ENCODE data around the gene SAP30BP. TPM values are rescaled to one million over a fixed set of nuclear protein-coding genes. Genes with fewer than 3 reads are reported as not detected.

SAP30BP gene
- total and polyA plus RNA-seq, 10 of the 15 experiments (the other 5 are each of a cell fraction or from before 2014, with no cell fraction given), result 57.9 to 166 (median 94.5) TPM

DNA sequence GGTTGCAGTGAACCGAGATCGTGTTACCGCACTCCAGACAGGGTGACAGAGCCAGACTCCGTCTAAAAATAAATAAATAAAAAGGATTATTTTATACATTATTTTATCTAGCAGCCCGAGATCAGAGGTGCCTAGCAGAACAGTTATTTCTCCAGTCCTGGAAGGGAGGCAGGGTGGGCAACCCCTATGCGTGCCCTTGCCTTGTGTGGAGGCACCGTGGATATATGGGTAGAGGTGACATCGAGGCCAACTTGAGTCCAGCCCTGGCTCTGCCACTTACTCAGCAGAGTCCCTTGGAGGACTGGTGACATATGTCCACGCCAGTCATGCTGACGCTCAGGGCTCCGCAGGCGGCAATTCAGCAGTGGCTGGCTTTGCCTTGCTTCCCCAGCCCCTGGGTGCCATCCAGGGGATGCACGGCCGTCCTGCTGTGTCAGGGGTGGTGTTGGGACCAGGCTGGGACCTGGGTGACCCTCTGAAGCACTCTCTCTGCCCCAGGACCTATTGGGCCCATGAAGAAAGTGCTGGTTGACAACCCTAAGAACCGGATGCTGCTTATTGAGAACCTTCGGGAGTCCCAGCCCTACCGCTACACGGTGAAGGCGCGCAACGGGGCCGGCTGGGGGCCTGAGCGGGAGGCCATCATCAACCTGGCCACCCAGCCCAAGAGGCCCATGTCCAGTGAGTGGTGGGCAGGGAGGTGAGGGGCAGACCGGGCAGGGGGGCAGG lies 84.7 kb downstream of the SAP30BP start:
- Histone ChIP-seq H3K9ac (ENCODE audit: control insufficient read depth, insufficient read depth, low read length) (no peak overlapping the region), H3K36me3 (ENCODE audit: control insufficient read depth in 2 of 2, insufficient read depth in 2 of 2, low read length in 1 of 2) (no peaks in the 10 kb centered on the region), H3K9me3 (replicated peaks; ENCODE audit: control insufficient read depth, insufficient read depth, low read length) (no peaks in the 10 kb centered on the region), H3K27ac (ENCODE audit: control insufficient read depth, insufficient read depth) (no peak overlapping the region), H3K4me3 (no peak overlapping the region), H3K79me2 (ENCODE audit: control insufficient read depth, insufficient read depth, low read length) (no peaks in the 10 kb centered on the region), H3K4me2 (ENCODE audit: control insufficient read depth, insufficient read depth) (no peak overlapping the region), H3K27me3 (replicated peaks in 1 of 2; ENCODE audit: control insufficient read depth in 2 of 2, insufficient read depth in 2 of 2, low read length in 1 of 2) (no peaks in the 10 kb centered on the region), H2AFZ (ENCODE audit: control insufficient read depth, low read depth, low read length) (no peak overlapping the region), H3K4me1 (ENCODE audit: control insufficient read depth, insufficient read depth, low read length) (peaks cover 10% of the 10 kb centered on the region), H4K20me1 (ENCODE audit: control insufficient read depth, insufficient read depth) (no peaks in the 10 kb centered on the region; the same call in 1 of the 2 replicates)
- BruUV-seq (replicated peaks), result no TSS peak
- in situ Hi-C loops (cut with MboI) (no loop called here), intact Hi-C loops (cut with micrococcal nuclease; ENCODE audit: unreplicated experiment) (loop anchor here (5.0 kb wide), 1 partner anchor 325 kb away; no protein-coding TSS in a partner anchor)
- WGBS (ENCODE audit: insufficient coverage, insufficient replicate concordance, low lambda C conversion rate, missing lambda C conversion rate), result 82% methylated on average over 23 of the region's 24 CpGs
- ChIA-PET POLR2A (no interaction called here), RAD21 (ENCODE audit: unreplicated experiment) (interaction anchor here (1.3 to 7.1 kb wide), 7 partner anchors 78 to 152 kb away, joined by 5 to 148 read pairs (median 24); partner anchors contain the start of genes SMIM5 and TRIM65), SMC1A (ENCODE audit: uncharacterized antibody, unreplicated experiment) (interaction anchor here (2.8 kb wide), 1 partner anchor 118 kb away, joined by 26 read pairs; the partner anchor contains the start of gene SMIM5), CTCF (interaction anchor here (1.0 to 10.6 kb wide), 20 partner anchors 9 to 296 kb away, joined by 3 to 336 read pairs (median 14); partner anchors contain the start of genes GALK1, SMIM5, TMEM94 and UNC13D)
- FAIRE-seq, result no peak
- no peak for ATAC-seq
- no peak for DNase-seq (ENCODE audit: low read depth, low spot score)
- TF ChIP-seq EP300 (IDR thresholded peaks at IDR 0.05; ENCODE audit: borderline replicate concordance in 1 of 2, control insufficient read depth in 1 of 2, low read depth in 2 of 2, low read length in 2 of 2), result no peak
- no peak for TF ChIP-seq REST (IDR thresholded peaks at IDR 0.05; ENCODE audit: low read depth, low read length)
- no peak for TF ChIP-seq SMC3 (IDR thresholded peaks at IDR 0.05; ENCODE audit: borderline replicate concordance, low read length)
- no peak for TF ChIP-seq MXI1 (IDR thresholded peaks at IDR 0.05; ENCODE audit: low read depth, low read length)
- TF ChIP-seq, protein P1, sequence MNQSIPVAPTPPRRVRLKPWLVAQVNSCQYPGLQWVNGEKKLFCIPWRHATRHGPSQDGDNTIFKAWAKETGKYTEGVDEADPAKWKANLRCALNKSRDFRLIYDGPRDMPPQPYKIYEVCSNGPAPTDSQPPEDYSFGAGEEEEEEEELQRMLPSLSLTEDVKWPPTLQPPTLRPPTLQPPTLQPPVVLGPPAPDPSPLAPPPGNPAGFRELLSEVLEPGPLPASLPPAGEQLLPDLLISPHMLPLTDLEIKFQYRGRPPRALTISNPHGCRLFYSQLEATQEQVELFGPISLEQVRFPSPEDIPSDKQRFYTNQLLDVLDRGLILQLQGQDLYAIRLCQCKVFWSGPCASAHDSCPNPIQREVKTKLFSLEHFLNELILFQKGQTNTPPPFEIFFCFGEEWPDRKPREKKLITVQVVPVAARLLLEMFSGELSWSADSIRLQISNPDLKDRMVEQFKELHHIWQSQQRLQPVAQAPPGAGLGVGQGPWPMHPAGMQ (IDR thresholded peaks at IDR 0.05; ENCODE audit: borderline replicate concordance), result no peak
